GM23338 (cell line): ENCODE data around the gene C1orf115. TPM values are rescaled to one million over a fixed set of nuclear protein-coding genes. Genes with fewer than 3 reads are reported as not detected.

Experiments used
- ATAC-seq: fragments of 200-7000 bp; cut with Tn5 transposase; 3 replicates; pipeline ENCODE4 v1.9.1; 2020
- DNase-seq: peaks from one replicate; pipeline ENCODE4 v3.0.0-alpha.2; 2015; ENCODE audit warnings: low spot score
- H2AFZ ChIP-seq: fragments of 200-600 bp; sonication (generic); 2 replicates; pipeline ENCODE4 v1.8.0; 2016; ENCODE audit warnings: antibody characterized with exemption, mild to moderate bottlenecking, moderate library complexity
- H3F3A ChIP-seq: fragments of 200-600 bp; sonication (generic); replicated peaks from 2 replicates; pipeline ENCODE4 v1.8.0; 2017; ENCODE audit warnings: antibody characterized with exemption, mixed run types, low read depth
- H3K27ac ChIP-seq: fragments of 200-600 bp; sonication (generic); 2 replicates; pipeline ENCODE4 v1.6.1; 2016; ENCODE audit warnings: low read depth
- H3K27me3 ChIP-seq: fragments of 200-600 bp; sonication (generic); 2 replicates; pipeline ENCODE4 v1.8.0; 2016; ENCODE audit warnings: mild to moderate bottlenecking, mixed run types, moderate library complexity; ENCODE audit not compliant: insufficient read depth
- H3K36me3 ChIP-seq: fragments of 200-600 bp; sonication (generic); 2 replicates; pipeline ENCODE4 v1.8.0; 2016; ENCODE audit warnings: mild to moderate bottlenecking; ENCODE audit not compliant: insufficient read depth
- H3K4me1 ChIP-seq: fragments of 200-600 bp; sonication (generic); 2 replicates; pipeline ENCODE4 v1.8.0; 2016; ENCODE audit warnings: mild to moderate bottlenecking, moderate library complexity; ENCODE audit not compliant: insufficient read depth
- H3K4me2 ChIP-seq: fragments of 200-600 bp; sonication (generic); 2 replicates; pipeline ENCODE4 v1.7.1; 2017; ENCODE audit warnings: mixed run types
- H3K4me3 ChIP-seq: fragments of 200-600 bp; sonication (generic); 2 replicates; pipeline ENCODE4 v1.6.1; 2016; ENCODE audit warnings: mixed run types
- H3K79me2 ChIP-seq: fragments of 200-600 bp; sonication (generic); replicated peaks from 2 replicates; pipeline ENCODE4 v1.8.0; 2017; ENCODE audit warnings: mild to moderate bottlenecking; ENCODE audit not compliant: insufficient read depth
- H3K9me2 ChIP-seq: fragments of 200-600 bp; sonication (generic); 2 replicates; pipeline ENCODE4 v1.8.0; 2017; ENCODE audit not compliant: insufficient read depth
- H4K20me1 ChIP-seq: fragments of 200-600 bp; sonication (generic); replicated peaks from 2 replicates; pipeline ENCODE4 v1.8.0; 2017; ENCODE audit warnings: mild to moderate bottlenecking; ENCODE audit not compliant: insufficient read depth
- H3K27ac Mint-ChIP-seq: 2 replicates; pipeline ENCODE4 v1.8.0; 2020; ENCODE audit warnings: inconsistent platforms, mild to moderate bottlenecking, moderate library complexity, mixed read lengths
- H3K27me3 Mint-ChIP-seq: 3 replicates; pipeline ENCODE4 v1.8.0; 2022; ENCODE audit warnings: low read depth, mild to moderate bottlenecking, moderate library complexity, mixed read lengths, inconsistent platforms; ENCODE audit not compliant: insufficient read depth, poor library complexity
- H3K36me3 Mint-ChIP-seq: 3 replicates; pipeline ENCODE4 v1.8.0; 2021; ENCODE audit warnings: low read depth, mild to moderate bottlenecking, inconsistent platforms, moderate library complexity, mixed read lengths
- H3K4me1 Mint-ChIP-seq: 3 replicates; pipeline ENCODE4 v1.8.0; 2020; ENCODE audit warnings: mild to moderate bottlenecking, inconsistent platforms, mixed read lengths
- H3K4me3 Mint-ChIP-seq: 3 replicates; pipeline ENCODE4 v1.8.0; 2021; ENCODE audit warnings: moderate library complexity, mild to moderate bottlenecking, inconsistent platforms, mixed read lengths
- H3K9me3 Mint-ChIP-seq: 3 replicates; pipeline ENCODE4 v1.8.0; 2020; ENCODE audit warnings: moderate library complexity, mild to moderate bottlenecking, inconsistent platforms, mixed read lengths
- CREB1 ChIP-seq: fragments of 250-450 bp; sonication (Bioruptor Pico); IDR thresholded peaks from 2 replicates; pipeline ENCODE4 v1.5.0; 2020; ENCODE audit warnings: low read depth, mild to moderate bottlenecking, moderate library complexity
- EZH2phosphoT487 ChIP-seq: fragments of 200-600 bp; sonication (generic); IDR thresholded peaks from one replicate; pipeline ENCODE4 v1.8.1; 2018; ENCODE audit warnings: antibody characterized with exemption; ENCODE audit not compliant: unreplicated experiment
- JUNB ChIP-seq: IDR thresholded peaks from one replicate; pipeline ENCODE4 v1.6.1; 2016; ENCODE audit warnings: antibody characterized with exemption; ENCODE audit not compliant: unreplicated experiment
- NANOG ChIP-seq: IDR thresholded peaks from 2 replicates; pipeline ENCODE4 v1.6.1; 2016; ENCODE audit warnings: antibody characterized with exemption, borderline replicate concordance
- POLR2AphosphoS5 ChIP-seq: IDR thresholded peaks from 2 replicates; pipeline ENCODE4 v1.6.1; 2016; ENCODE audit warnings: antibody characterized with exemption, low read depth
- STAT1 ChIP-seq: IDR thresholded peaks from one replicate; pipeline ENCODE4 v1.6.1; 2016; ENCODE audit warnings: antibody characterized with exemption; ENCODE audit not compliant: unreplicated experiment
- ZNF114 ChIP-seq: fragments of 250-450 bp; sonication (Bioruptor Pico); IDR thresholded peaks from 2 replicates; pipeline ENCODE4 v1.5.0; 2020; ENCODE audit warnings: mild to moderate bottlenecking, moderate library complexity
- ZNF331 ChIP-seq: fragments of 250-450 bp; sonication (Bioruptor Pico); IDR thresholded peaks from 2 replicates; pipeline ENCODE4 v1.5.0; 2020; ENCODE audit warnings: low read depth, mild to moderate bottlenecking, moderate library complexity
- polyA plus RNA-seq: library from polyadenylated mRNA; unstranded; fragments of >200 nt; fragmentation: Nextera tagmentation; extraction: Ambion mirVana; gene quantifications from 2 replicates; pipeline ENCODE4 v1.2.1, GENCODE V29; 2016
- total RNA-seq: library from RNA; depleted of rRNA; stranded (reverse); fragments of >200 nt; shearing (Covaris generic); gene quantifications from 2 replicates; pipeline ENCODE4 v1.2.3, GENCODE V29; 2014
- TF ChIP-seq, protein P1 (sequence below): IDR thresholded peaks from one replicate; pipeline ENCODE4 v1.6.1; 2018; ENCODE audit warnings: antibody characterized with exemption; ENCODE audit not compliant: unreplicated experiment
- TF ChIP-seq, protein P2 (sequence below): IDR thresholded peaks from 2 replicates; pipeline ENCODE4 v1.6.1; 2016; ENCODE audit warnings: antibody characterized with exemption
- TF ChIP-seq, protein P3 (sequence below): fragments of 250-450 bp; sonication (Bioruptor Pico); IDR thresholded peaks from 2 replicates; pipeline ENCODE4 v1.5.0; 2020; ENCODE audit warnings: mild to moderate bottlenecking, moderate library complexity

The C1orf115 gene
- total and polyA plus RNA-seq, 2 experiments from 2014 or later: 2.5 to 6.0 TPM

DNA sequence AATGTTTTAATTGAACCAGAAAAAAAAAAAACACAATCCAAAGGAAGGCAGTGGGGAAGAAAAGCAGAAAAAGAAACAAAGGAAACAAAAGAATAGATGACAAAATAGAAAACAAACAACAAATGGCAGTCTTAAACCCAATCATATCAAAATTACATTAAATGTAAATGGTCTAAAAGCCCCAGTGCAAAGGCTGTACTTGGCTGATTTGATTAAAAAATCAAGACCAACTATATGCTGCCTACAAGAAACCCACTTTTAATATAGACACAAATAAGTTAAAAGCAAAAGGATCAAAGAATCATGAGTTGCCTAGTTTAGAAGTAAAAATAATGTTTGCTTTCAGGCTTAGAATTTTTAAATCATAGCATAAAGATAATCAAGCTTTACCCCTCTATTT, 19.8 kb upstream of the C1orf115 start (continued):
- TF ChIP-seq, protein P1, sequence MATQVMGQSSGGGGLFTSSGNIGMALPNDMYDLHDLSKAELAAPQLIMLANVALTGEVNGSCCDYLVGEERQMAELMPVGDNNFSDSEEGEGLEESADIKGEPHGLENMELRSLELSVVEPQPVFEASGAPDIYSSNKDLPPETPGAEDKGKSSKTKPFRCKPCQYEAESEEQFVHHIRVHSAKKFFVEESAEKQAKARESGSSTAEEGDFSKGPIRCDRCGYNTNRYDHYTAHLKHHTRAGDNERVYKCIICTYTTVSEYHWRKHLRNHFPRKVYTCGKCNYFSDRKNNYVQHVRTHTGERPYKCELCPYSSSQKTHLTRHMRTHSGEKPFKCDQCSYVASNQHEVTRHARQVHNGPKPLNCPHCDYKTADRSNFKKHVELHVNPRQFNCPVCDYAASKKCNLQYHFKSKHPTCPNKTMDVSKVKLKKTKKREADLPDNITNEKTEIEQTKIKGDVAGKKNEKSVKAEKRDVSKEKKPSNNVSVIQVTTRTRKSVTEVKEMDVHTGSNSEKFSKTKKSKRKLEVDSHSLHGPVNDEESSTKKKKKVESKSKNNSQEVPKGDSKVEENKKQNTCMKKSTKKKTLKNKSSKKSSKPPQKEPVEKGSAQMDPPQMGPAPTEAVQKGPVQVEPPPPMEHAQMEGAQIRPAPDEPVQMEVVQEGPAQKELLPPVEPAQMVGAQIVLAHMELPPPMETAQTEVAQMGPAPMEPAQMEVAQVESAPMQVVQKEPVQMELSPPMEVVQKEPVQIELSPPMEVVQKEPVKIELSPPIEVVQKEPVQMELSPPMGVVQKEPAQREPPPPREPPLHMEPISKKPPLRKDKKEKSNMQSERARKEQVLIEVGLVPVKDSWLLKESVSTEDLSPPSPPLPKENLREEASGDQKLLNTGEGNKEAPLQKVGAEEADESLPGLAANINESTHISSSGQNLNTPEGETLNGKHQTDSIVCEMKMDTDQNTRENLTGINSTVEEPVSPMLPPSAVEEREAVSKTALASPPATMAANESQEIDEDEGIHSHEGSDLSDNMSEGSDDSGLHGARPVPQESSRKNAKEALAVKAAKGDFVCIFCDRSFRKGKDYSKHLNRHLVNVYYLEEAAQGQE: no peak
- TF ChIP-seq ZNF331 (CRISPR knock-in tag) (no peak), CREB1 (CRISPR knock-in tag) (no peak), ZNF114 (CRISPR knock-in tag) (no peak), JUNB (no peak), POLR2AphosphoS5 (no peak)

DNA sequence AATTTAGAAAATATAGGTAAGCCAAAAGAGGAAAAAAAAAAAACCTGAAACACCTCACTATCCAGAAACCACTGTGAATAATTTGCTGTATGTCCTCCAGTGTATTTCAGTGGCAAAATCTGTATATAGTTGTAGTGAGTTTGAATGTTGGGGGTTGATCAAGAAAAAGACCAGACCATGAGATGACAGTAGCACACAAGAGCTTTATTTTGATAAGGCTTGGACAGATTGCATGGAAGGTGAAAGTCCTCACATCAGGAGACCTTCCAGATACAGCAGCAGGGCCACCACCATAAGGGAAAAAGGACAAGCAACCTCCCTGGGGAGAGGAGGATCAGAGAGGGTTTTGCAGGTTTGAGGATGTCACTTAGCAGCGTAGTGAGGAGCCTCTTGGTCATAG, 16.2 kb upstream of the C1orf115 start:
- no peak for TF ChIP-seq EZH2phosphoT487
- no peak for TF ChIP-seq NANOG
- TF ChIP-seq, protein P2, sequence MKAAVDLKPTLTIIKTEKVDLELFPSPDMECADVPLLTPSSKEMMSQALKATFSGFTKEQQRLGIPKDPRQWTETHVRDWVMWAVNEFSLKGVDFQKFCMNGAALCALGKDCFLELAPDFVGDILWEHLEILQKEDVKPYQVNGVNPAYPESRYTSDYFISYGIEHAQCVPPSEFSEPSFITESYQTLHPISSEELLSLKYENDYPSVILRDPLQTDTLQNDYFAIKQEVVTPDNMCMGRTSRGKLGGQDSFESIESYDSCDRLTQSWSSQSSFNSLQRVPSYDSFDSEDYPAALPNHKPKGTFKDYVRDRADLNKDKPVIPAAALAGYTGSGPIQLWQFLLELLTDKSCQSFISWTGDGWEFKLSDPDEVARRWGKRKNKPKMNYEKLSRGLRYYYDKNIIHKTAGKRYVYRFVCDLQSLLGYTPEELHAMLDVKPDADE: no peak
- no peak overlapping the region for H3K4me2 ChIP-seq
- no peaks in the 10 kb centered on the region for H3F3A ChIP-seq
- Mint-ChIP-seq H3K4me3 (no peak overlapping the region), H3K9me3 (no peaks in the 10 kb centered on the region; the same call in 1 of the 3 replicates), H3K27me3 (no peaks in the 10 kb centered on the region), H3K36me3 (no peaks in the 10 kb centered on the region; the same call in 1 of the 3 replicates), H3K27ac (no peak overlapping the region), H3K4me1 (peaks cover 3% of the 10 kb centered on the region; the same call in 1 of the 3 replicates)
- no peak overlapping the region for H2AFZ ChIP-seq
- DNase-seq (no peak), ATAC-seq (no peak)
- no peaks in the 10 kb centered on the region for H3K9me2 ChIP-seq
- no peaks in the 10 kb centered on the region for H3K4me1 ChIP-seq
- H3K27me3 ChIP-seq: no peaks in the 10 kb centered on the region
- H3K27ac ChIP-seq: no peak overlapping the region
- H3K36me3 ChIP-seq: no peaks in the 10 kb centered on the region
- H3K4me3 ChIP-seq: no peak overlapping the region
- H4K20me1 ChIP-seq: no peaks in the 10 kb centered on the region
- H3K79me2 ChIP-seq: no peaks in the 10 kb centered on the region

DNA sequence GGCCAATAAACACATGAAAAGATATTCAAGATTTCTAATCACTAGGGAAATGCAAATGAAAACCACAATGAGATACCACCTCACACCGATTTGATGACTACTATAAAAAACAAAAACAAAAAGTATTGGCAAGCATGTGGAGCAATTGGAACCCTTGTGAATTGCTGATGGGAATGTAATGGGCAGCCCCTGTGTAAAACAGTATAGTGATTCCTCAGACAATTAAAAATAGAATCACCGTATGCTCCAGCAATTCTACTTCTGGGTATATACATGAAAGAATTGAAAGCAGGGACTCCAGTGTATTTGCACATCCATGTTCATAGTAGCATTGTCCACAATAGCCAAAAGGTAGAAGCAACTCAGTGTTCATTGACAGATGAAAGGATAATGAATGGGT, 12.9 kb upstream of the C1orf115 start:
- Histone ChIP-seq H3K27me3 (no peaks in the 10 kb centered on the region), H2AFZ (no peak overlapping the region), H3K9me2 (no peaks in the 10 kb centered on the region), H3K4me3 (no peak overlapping the region), H3K4me2 (no peak overlapping the region), H3K27ac (no peak overlapping the region), H3K4me1 (no peaks in the 10 kb centered on the region), H3F3A (no peaks in the 10 kb centered on the region), H3K36me3 (no peaks in the 10 kb centered on the region), H3K79me2 (no peaks in the 10 kb centered on the region), H4K20me1 (no peaks in the 10 kb centered on the region)
- TF ChIP-seq, protein P3, sequence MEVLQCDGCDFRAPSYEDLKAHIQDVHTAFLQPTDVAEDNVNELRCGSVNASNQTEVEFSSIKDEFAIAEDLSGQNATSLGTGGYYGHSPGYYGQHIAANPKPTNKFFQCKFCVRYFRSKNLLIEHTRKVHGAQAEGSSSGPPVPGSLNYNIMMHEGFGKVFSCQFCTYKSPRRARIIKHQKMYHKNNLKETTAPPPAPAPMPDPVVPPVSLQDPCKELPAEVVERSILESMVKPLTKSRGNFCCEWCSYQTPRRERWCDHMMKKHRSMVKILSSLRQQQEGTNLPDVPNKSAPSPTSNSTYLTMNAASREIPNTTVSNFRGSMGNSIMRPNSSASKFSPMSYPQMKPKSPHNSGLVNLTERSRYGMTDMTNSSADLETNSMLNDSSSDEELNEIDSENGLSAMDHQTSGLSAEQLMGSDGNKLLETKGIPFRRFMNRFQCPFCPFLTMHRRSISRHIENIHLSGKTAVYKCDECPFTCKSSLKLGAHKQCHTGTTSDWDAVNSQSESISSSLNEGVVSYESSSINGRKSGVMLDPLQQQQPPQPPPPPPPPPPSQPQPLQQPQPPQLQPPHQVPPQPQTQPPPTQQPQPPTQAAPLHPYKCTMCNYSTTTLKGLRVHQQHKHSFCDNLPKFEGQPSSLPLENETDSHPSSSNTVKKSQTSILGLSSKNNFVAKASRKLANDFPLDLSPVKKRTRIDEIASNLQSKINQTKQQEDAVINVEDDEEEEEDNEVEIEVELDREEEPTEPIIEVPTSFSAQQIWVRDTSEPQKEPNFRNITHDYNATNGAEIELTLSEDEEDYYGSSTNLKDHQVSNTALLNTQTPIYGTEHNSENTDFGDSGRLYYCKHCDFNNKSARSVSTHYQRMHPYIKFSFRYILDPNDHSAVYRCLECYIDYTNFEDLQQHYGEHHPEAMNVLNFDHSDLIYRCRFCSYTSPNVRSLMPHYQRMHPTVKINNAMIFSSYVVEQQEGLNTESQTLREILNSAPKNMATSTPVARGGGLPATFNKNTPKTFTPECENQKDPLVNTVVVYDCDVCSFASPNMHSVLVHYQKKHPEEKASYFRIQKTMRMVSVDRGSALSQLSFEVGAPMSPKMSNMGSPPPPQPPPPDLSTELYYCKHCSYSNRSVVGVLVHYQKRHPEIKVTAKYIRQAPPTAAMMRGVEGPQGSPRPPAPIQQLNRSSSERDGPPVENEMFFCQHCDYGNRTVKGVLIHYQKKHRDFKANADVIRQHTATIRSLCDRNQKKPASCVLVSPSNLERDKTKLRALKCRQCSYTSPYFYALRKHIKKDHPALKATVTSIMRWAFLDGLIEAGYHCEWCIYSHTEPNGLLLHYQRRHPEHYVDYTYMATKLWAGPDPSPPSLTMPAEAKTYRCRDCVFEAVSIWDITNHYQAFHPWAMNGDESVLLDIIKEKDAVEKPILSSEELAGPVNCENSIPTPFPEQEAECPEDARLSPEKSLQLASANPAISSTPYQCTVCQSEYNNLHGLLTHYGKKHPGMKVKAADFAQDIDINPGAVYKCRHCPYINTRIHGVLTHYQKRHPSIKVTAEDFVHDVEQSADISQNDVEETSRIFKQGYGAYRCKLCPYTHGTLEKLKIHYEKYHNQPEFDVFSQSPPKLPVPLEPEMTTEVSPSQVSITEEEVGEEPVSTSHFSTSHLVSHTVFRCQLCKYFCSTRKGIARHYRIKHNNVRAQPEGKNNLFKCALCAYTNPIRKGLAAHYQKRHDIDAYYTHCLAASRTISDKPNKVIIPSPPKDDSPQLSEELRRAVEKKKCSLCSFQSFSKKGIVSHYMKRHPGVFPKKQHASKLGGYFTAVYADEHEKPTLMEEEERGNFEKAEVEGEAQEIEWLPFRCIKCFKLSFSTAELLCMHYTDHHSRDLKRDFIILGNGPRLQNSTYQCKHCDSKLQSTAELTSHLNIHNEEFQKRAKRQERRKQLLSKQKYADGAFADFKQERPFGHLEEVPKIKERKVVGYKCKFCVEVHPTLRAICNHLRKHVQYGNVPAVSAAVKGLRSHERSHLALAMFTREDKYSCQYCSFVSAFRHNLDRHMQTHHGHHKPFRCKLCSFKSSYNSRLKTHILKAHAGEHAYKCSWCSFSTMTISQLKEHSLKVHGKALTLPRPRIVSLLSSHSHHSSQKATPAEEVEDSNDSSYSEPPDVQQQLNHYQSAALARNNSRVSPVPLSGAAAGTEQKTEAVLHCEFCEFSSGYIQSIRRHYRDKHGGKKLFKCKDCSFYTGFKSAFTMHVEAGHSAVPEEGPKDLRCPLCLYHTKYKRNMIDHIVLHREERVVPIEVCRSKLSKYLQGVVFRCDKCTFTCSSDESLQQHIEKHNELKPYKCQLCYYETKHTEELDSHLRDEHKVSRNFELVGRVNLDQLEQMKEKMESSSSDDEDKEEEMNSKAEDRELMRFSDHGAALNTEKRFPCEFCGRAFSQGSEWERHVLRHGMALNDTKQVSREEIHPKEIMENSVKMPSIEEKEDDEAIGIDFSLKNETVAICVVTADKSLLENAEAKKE: no peak
- TF ChIP-seq STAT1: no peak
- TF ChIP-seq POLR2AphosphoS5: no peak
- ATAC-seq (no peak), DNase-seq (no peak)
- H3K9me3 Mint-ChIP-seq: no peaks in the 10 kb centered on the region
- H3K27me3 Mint-ChIP-seq: no peaks in the 10 kb centered on the region
- H3K4me3 Mint-ChIP-seq: no peak overlapping the region
- no peaks in the 10 kb centered on the region for H3K36me3 Mint-ChIP-seq
- H3K27ac Mint-ChIP-seq: no peak overlapping the region
- H3K4me1 Mint-ChIP-seq: peaks cover 3% of the 10 kb centered on the region; the same call in 1 of the 3 replicates
